ENCODE results near the gene ANXA3. TPM values are rescaled to one million over a fixed set of nuclear protein-coding genes. Genes with fewer than 3 reads are reported as not detected.

The ANXA3 gene
- polyA plus RNA-seq, 4 donors = 26.5 to 54.3 (median 45.1) TPM

DNA sequence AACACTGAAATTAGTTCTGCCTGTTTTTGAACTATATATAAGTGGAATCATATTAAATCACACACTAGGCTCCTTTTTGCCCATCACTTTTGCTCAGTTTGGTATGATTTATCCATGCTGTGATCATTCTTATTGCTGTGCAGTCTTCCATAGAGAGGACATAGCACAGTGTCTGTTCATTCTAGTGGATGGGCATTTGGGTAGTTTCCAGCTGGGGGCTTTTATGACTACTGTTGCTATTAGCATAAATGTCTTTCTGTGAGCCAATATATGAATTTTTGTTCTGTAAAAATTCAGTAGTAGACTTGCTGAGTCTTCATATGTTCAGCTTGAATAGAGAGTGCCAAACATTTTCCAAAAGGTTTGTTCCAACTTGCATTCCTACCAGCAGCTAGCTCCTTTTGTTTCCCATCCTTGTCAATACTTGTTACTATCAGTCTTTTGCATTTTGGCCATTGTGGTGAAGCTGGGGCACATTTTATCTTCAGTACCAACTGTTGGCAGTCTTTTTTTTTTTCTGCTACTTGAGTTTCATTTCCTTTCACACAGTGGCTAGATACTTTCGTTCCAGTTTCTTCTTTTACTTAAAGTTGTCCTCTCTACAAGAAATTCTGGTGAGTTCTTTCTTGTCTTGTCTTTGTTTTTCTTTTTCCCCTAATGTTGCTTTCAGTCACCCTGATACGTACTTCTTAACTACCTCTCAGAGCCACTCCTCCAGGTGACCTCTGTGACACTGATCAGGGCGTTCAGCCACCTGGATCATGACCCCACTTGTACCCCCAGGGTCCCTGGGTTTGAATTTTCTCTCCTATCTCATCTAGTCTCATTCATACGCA is 87.0 kb downstream of the ANXA3 start:
- no peak for DNase-seq (ENCODE audit: low read depth in 4 of 4, low spot score in 3 of 4)

DNA sequence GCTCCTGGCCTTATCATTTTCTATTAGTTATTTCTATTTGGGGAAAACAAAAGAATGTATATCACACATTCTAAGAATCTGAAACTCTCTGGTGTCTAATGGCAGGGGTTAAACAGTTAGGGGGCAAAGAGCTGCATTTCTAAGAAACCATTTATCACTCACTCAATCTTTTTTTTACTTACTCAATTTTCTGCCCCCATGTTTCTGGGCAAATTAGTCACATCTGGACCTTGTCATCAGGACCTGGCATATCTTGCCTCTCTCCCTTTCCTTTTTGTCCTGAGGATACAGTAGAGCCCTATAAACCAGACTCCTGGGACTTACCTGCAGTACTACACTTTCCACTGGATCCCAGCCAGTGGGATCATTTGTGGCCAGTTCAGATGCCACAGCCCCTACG is 89.1 kb downstream of the ANXA3 start:
- no peak for DNase-seq (ENCODE audit: low read depth in 4 of 4, low spot score in 3 of 4)

DNA sequence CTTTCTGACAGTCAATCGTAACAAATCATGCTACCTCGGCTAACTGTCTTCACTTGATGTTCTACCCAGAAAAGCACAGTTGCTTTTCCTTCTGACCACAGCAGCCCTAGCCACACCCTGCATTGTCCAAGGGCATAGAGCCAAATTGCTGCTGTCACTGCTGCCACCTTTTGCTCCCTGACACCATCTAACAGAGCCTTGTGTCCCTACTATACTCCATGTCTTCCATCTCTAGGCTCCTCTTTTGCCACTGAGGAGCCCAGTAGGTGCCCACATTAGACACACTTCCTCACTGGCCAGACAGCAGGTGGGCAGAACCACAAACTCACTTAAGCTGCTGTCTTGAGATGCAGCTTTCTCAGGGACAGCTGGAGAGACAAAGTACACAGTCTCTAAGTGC is 91.4 kb downstream of the ANXA3 start:
- DNase-seq (ENCODE audit: low read depth in 4 of 4, low spot score in 3 of 4) = no peak

DNA sequence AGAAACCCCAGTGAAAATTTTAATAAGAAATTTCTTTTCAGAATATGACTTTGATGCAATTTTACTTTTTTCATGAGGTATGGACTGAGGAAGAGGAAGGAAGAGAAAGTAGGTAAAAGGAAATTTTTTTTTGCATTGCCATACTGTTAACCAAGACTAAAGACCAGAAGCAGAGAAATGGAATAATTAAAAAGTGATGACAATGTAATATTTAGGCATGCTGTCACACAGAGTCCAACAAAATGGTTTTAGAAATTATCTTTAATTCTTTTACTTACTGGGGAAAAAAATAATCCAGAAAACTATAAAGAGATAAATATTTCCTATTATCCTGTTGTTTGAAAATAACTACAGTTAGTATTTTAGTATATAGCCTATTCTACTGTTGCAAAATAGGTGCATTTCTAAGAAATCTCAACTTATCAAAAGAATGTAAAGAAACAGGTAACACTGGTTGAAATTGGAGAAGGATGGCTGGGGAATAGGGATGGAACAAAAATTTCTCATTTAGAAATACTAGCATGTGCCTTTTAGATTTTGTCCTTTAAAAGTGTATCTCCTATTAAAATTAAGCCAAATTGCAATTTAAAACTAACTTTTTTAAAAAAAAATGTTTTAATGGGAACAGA is 92.6 kb downstream of the ANXA3 start:
- DNase-seq (ENCODE audit: low read depth in 4 of 4, low spot score in 3 of 4) = no peak

DNA sequence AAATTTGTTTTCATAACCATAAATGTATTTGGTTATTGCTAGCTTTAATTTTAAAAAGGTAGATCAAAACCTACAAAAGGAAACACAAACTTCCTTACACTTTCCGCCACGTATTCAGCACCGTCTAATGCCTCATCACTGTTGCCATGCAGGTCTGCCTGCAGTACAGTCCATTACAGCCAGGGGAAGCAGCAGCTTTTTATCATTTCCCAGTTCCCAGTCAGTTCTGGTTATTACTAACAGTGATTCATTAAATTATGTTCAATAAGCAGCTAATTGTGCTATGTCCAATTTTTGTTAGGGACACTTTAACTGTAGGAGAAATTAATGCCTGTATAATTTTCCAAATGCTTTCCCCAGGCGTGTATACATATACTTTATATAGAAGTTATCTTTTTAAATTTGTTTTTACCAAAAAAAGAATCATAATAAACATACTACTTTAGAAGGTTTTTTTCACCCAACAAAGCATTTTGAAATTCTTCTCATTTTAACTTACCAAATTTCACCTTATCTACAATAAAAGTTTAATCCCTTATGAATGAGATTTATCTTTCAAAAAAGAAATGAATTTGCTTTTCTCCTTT is 93.3 kb downstream of the ANXA3 start:
- no peak for DNase-seq (ENCODE audit: low read depth in 4 of 4, low spot score in 3 of 4)

DNA sequence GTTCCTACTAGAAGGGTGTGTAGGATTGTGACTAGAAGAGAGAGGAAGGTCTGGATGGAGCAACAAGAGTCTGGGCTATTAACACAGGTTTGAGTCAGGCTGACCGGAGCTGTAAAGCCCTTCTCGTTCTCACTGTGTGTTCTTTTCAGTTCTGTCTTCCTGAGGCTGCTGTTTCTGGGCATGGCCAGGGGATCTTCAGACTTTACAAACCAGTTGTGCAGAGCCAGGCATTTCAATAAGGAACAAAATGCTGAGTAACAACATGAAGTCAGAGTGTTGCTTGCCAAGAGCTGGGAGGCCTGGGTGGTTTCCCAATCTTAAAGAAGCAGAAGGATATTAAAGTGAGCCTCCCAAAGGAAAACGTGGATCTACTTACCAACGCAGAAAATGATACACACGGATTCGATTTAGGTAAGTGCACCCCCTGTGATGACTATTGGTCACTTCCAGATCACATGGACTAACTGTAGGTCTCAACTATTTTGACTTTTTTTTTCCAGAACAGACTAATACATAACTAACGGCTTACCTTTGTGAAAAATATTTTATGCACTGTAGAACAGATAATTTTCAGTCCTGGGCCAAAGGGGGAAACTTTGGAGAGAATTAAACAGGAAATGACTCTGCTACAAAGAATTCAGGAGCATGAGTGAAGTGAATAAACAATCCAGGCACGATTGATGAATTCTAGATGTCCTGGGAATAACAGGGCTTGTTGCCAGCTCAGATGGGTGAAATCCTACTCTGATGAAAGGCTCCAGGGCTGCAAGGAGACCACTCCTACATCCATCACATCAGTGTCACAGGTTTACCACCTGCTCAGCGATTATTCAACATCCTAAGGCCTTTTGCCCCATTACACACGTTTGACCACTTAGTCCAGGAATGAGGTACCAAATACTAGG is 94.5 kb downstream of the ANXA3 start:
- no peak for DNase-seq (ENCODE audit: low read depth in 4 of 4, low spot score in 3 of 4)

DNA sequence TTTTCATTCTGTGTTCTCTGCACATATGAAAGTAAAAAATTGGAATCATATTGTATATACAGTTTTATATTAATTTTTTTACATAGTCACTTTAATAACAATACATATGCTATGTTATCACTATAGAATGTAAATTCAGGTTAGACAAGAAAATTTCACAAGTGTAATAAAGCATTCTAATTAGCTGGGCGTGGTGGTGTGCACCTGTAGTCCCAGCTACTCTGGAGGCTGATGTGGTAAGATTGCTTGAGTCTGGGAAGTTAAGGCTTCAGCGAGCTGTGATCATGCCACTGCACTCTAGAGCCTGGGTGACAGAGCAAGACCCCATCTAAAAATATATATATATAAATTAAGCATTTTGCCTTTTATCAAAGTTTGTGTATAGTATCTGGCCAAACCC is 95.7 kb downstream of the ANXA3 start:
- DNase-seq (ENCODE audit: low read depth in 4 of 4, low spot score in 3 of 4) = no peak

DNA sequence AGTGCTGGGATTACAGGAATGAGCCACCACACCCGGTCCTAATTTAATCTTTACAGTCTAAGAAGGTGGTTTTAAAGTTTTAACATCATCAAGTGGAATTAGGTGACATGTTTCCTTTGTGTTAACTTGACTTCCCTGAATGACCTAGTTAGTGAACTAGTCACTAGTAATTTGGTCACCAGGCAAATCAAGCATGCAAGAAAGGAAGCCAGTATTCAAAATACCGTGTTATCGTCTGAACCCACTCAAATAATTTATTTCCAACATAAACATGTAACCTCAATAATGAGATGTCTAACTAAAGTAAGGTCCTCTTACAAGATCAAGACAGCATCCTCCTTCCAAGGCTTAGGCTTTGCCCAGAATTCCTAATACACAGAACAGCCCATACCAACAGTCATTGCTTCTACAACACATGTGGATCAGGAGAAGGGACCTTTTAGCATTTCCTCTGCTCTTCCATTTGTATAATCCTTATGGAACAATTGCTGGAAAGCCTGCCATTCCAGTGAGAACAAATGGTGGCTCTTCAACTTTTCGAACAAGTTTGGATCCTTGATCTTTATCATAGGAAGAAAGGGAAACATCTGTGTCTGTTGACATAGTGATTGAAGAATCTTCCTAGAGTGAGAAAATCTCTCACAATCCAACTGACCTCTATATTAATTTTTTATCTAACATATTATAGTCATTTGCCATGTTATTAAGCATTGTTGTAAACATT is 97.2 kb downstream of the ANXA3 start:
- DNase-seq (ENCODE audit: low read depth in 4 of 4, low spot score in 3 of 4) = no peak

DNA sequence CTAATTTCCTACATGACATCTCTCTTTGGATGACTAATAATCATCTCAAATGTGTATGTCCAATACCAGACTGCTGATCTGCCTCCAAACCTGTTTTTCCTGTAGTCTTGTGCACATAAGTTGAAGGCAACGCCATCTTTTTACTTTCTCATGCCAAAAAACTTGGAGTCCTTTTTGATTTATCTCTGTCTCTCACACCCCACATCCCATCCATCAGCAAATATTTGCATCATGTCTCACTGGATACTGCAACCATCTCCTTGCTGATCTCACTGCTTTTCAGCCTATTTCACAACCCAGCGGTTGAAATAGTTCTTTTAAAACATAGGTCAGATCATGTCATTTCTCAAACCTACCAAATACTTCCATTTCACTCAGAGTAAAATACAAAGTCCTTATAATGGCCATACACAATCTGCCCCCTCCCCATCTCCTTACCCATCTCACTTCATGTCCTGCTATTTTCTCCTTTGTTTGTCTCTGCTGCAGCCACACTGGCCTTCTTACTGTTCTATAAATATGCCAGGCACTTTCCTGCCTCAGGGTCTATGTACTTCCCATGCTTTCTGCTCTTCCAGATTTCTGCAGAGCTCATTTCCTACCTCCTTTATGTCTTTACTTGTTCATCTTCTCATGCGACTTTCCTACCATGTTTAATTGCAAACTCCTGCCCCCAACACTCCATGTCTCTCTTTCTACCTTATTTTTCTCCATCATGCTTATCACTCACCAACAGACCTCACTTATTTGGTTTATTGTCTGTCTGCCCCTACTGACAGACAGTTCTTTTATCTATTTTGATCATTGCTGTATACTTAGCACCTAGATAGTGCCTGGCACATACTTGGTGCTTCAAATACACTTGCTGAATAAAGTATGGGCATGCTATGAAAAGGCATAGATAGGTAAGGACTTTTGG is 98.8 kb downstream of the ANXA3 start:
- DNase-seq (ENCODE audit: low read depth in 4 of 4, low spot score in 3 of 4) = no peak

DNA sequence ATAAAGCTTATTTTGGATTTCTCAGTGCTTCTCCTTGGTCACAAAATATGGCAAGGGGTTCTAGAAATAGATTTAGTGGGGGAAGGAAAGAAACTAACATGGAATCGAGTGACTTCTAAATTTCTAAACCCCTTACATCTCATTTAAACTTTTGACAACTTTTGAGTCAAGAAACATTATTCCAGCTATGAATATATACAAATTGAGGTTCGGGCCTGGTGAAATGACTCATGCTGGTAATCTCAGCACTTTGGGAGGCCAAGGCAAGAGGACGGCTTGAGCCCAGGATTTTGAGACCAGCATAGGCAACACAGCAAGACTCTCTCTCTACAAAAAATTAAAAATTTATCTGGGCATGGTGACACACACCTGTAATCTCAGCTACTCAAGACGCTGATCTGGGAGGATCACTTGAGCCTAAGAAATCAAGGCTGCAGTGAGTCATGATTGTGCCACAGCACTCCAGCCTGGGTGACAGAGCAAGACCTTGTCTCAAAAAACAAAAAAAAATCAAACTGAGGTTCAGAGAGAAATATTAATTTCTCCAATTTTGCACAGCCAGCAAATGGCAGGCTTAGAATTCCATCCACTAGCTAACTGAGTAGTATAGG is 99.8 kb downstream of the ANXA3 start:
- DNase-seq (ENCODE audit: low read depth in 4 of 4, low spot score in 3 of 4) = no peak

DNA sequence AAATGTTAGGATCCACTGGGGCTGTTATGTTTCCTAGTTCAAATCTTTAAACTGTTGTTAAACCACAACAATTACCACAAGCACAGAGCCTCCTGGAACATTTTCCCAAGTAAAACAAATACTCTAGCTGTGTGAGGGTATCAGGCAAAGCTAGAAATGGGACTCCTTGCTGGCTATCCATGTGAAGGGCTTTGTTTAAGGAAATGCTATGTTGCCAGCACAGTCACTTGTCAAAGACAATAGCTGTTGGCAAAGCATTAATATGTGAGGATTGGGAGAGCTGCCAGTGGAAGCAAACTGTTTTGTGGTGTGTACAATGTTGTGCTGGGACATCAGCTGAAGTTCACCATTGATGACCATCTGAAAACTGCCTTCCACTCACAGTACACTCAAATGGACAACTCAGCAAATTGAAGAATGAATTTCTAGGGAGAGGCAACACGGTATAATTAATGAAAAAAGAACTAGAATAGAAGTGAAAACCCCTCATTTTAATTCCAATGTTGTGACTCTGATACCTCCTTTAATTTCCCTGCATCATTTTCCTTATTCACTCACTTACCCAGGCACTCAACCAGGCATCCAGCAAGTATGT is 100.8 kb downstream of the ANXA3 start:
- DNase-seq (ENCODE audit: low read depth in 4 of 4, low spot score in 3 of 4) = no peak

DNA sequence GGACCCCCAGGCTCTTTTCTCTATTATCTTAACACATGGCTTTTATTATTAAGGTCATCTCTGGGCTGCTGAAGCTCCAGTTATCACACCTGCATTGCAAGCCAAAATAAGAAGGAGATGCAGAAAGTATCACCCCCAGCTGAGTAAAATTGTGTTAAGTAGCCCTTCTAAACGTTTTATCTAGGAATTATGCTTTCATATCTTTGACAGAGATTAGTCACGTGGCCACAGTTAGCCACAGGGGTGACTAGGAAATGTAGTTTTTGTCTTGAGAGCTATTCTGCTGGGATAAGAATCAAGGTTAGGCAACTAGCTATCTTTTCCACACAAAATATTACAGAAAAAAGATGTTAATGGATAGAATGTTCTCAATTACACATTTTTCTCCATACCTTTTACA is 102.1 kb downstream of the ANXA3 start:
- no peak for DNase-seq (ENCODE audit: low read depth in 4 of 4, low spot score in 3 of 4)

DNA sequence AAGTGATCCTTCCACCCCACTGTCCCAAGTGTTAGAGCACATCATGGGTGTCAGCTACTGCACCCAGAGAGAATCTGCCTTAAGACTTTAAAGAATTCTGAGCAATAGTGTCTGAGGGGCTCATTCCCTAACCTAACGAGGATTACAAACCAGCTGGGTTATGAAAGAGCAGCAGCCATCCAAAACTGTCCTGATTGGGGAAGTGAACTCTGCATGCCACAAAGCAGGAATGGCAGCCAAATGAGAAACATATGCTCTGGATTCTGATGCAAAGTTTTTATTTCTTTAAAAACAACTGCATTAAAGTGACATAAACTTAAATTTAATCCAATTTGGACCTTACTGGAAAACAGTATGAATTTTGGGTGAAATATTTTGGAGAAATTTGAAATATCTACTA is 103.2 kb downstream of the ANXA3 start:
- no peak for DNase-seq (ENCODE audit: low read depth in 4 of 4, low spot score in 3 of 4)

DNA sequence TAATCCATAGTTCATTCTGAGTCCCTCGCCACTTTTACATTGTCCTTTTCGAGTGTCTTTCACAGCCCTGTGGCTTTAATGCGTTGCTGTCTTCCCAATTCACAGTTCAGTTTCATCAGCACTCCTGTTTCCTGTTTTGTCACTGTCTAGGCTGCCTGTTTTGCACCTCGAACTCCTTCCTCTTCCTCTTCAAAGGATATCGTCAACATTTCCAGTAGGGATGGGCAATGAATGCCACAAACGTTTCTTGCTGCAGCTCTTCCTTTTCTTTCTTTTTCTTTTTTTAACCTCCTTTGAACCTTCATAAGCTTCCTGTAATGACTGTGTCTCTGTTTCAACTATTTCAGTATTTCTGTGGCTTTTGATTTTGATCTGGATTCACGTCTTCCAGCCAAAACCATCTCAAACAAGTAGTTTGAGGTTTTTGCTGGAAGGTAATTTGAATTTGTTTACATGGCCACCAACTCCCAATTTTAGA is 105.4 kb downstream of the ANXA3 start:
- DNase-seq (ENCODE audit: low read depth in 4 of 4, low spot score in 3 of 4) = no peak

DNA sequence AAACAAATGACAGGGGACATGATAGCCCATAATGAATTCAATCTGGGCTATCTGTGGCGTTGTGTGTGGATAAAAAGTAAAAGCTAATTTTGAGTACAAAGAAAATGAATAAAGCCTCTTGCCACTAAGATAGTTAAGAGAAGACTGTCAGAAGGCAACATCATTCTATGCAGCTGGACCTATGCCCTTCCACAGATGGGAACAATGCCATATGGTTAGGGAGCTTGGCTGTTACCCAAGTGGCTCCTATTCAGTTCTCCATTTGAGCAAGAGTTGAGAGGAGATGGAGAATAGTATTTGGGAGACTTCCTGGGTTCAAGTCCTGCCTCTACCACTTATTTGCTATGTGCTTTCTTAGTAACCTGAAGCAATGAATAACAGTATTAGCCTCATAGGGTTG is 107.7 kb downstream of the ANXA3 start:
- no peak for DNase-seq (ENCODE audit: low read depth in 4 of 4, low spot score in 3 of 4)

DNA sequence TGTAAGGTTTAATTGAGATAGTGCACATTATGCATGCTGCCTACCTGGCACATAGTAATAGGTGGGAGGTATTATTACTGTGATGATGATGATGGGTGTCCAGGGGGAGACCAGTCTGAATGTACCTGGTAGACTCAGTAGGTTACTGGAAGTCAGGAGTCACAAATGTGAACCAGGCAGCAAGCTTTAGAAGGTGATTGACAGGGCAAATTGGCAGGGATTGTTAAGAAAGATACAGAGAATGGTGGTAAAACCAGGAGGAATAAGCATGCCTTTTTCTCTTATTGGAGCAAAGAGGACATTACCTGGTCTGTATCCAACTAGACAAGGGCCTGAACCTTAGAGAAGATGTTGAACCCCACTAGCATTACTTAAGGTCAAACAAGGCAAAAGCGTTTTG is 108.1 kb downstream of the ANXA3 start:
- no peak for DNase-seq (ENCODE audit: low read depth in 4 of 4, low spot score in 3 of 4)

Data from right renal pelvis (tissue), 4 donors.